Progenitor cell of endocrine pancreas (in vitro differentiated cells): ENCODE measurements around the gene MEGF6. TPM values are rescaled to one million over a fixed set of nuclear protein-coding genes. Genes with fewer than 3 reads are reported as not detected.

Experiments
- DNase-seq: peaks from one replicate; pipeline ENCODE4 v3.0.0; 2021; ENCODE audit warnings: low spot score; ENCODE audit not compliant: unreplicated experiment
- H3K27ac Mint-ChIP-seq: 2 replicates; pipeline ENCODE4 v1.8.0; 2021; ENCODE audit warnings: mild to moderate bottlenecking, moderate library complexity, mixed read lengths
- H3K27me3 Mint-ChIP-seq: 2 replicates; pipeline ENCODE4 v1.8.0; 2021; ENCODE audit warnings: mixed read lengths
- H3K36me3 Mint-ChIP-seq: 2 replicates; pipeline ENCODE4 v1.8.0; 2022; ENCODE audit warnings: mixed read lengths; ENCODE audit not compliant: insufficient read depth
- H3K4me1 Mint-ChIP-seq: 2 replicates; pipeline ENCODE4 v1.8.0; 2021; ENCODE audit warnings: low read depth, mixed read lengths
- H3K4me3 Mint-ChIP-seq: 2 replicates; pipeline ENCODE4 v1.8.0; 2021; ENCODE audit warnings: low read depth, mild to moderate bottlenecking, moderate library complexity, mixed read lengths
- H3K9me3 Mint-ChIP-seq: 2 replicates; pipeline ENCODE4 v1.8.0; 2021; ENCODE audit warnings: low read depth, mixed read lengths
- total RNA-seq: library from RNA; stranded (reverse); gene quantifications from 2 replicates; pipeline ENCODE4 v1.2.1, GENCODE V29; 2021
- TF ChIP-seq, protein P1 (sequence below): fragments of 200-600 bp; sonication (generic); IDR thresholded peaks from one replicate; pipeline ENCODE4 v1.5.0; 2021; ENCODE audit warnings: antibody characterized with exemption, mild to moderate bottlenecking; ENCODE audit not compliant: unreplicated experiment

Gene MEGF6
- total RNA-seq, 1 donor from 2014 or later, result 83.8 TPM

DNA sequence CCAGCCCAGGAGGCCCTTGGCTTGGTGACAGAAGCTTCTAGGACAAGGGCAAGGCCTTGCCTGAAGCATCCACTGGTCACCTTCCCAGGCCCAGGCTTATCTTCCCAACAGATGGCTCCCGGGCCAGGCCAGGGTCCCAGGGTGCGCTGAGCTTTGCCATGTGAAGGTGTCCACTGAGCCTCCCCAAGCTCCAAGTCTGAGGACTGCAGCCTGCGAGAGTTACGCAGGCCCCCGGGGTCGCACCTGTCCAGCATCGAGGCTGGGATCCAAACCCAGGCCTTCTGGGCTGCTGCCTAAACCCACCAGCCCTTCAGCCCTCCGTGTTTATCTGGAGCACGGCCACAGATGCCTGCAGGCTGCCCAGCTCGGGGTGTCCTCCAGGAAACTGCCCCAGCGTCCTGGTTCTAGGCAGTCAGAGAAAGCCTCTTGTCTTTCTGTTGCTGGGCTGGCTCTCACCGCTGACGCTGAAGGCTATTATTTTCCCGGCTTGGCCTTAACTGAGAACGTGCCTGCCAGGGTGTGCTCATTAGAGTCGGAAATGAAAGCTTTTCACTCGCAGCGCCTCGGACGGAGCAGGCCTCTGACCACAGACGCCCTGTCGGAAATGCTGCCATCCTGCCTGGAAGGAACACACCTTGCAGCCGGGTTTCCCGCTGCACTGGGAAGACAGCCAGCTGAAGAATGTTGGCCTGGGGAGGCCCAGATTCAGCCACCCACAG is 71.4 kb downstream of the MEGF6 start:
- Mint-ChIP-seq H3K27me3 (no peaks in the 10 kb centered on the region), H3K27ac (no peak overlapping the region), H3K4me3 (no peak overlapping the region), H3K4me1 (no peaks in the 10 kb centered on the region), H3K9me3 (no peaks in the 10 kb centered on the region), H3K36me3 (no peaks in the 10 kb centered on the region)
- DNase-seq, result no peak
- TF ChIP-seq, protein P1, sequence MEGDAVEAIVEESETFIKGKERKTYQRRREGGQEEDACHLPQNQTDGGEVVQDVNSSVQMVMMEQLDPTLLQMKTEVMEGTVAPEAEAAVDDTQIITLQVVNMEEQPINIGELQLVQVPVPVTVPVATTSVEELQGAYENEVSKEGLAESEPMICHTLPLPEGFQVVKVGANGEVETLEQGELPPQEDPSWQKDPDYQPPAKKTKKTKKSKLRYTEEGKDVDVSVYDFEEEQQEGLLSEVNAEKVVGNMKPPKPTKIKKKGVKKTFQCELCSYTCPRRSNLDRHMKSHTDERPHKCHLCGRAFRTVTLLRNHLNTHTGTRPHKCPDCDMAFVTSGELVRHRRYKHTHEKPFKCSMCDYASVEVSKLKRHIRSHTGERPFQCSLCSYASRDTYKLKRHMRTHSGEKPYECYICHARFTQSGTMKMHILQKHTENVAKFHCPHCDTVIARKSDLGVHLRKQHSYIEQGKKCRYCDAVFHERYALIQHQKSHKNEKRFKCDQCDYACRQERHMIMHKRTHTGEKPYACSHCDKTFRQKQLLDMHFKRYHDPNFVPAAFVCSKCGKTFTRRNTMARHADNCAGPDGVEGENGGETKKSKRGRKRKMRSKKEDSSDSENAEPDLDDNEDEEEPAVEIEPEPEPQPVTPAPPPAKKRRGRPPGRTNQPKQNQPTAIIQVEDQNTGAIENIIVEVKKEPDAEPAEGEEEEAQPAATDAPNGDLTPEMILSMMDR, result no peak

DNA sequence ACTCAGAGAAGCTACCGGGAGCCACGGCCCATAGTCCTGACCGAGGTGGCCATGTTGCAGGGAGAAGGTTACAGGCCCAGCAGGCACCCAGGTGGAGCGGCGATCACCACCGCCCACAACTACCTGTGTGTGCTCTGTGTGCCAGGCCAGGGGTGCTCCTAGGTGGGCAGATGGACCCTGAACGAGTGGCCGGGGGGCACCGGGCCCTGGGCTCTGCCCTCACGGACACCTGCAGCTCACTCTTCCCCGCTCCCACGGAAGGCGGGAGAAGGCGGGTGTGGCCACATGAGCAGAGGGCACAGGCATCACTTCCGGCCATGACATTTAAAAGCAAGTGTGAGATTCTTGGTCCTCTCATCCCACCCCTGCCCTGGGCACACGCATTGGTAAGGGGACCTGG is 73.9 kb downstream of the MEGF6 start:
- Mint-ChIP-seq H3K27me3 (no peaks in the 10 kb centered on the region), H3K27ac (no peak overlapping the region), H3K9me3 (no peaks in the 10 kb centered on the region), H3K4me3 (no peak overlapping the region), H3K36me3 (no peaks in the 10 kb centered on the region), H3K4me1 (no peaks in the 10 kb centered on the region)
- TF ChIP-seq, protein P1, result no peak
- DNase-seq, result no peak

DNA sequence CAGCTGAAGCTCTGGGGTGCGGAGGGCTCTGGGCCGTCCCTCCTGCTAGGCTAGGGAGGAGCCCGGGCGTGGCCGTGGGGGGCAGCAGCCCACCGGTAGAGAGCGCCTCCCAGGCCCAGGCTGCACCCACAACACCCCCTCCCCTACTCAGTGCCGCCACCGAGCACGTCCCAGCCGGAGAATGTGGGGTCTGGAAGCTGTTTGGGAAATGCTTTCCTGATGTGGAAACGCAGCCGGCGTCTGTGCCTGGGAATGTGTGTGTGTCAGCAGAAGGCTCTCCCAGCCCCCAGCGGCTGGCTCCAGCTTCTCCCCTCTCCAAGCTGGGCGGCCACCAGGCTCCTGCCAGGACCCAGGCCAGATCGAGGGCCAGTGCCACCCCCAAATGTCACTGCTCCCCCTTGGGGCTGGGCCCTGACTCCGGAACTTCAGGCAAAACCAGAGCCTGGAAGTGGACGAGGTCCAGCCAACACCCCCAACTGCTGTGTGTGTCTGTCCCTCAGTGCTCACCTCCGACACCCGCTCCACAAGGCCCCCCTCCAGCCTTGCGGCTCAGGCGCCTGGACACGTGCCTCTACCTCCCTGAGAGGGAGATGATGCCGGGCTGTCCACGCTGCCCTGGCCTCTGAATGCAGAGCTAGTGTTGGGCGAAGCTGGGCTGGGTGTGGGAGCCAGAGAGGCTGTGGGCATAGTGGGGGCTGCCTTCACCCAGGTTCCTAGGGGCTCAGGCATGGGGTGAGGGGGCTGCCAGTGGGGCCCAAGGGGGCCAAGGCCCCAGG is 74.7 kb downstream of the MEGF6 start:
- H3K4me3 Mint-ChIP-seq, result no peak overlapping the region
- no peak overlapping the region for H3K27ac Mint-ChIP-seq
- H3K36me3 Mint-ChIP-seq, result no peaks in the 10 kb centered on the region
- no peaks in the 10 kb centered on the region for H3K9me3 Mint-ChIP-seq
- peaks cover under 1% of the 10 kb centered on the region for H3K27me3 Mint-ChIP-seq
- H3K4me1 Mint-ChIP-seq, result no peaks in the 10 kb centered on the region
- TF ChIP-seq, protein P1, result no peak
- no peak for DNase-seq

DNA sequence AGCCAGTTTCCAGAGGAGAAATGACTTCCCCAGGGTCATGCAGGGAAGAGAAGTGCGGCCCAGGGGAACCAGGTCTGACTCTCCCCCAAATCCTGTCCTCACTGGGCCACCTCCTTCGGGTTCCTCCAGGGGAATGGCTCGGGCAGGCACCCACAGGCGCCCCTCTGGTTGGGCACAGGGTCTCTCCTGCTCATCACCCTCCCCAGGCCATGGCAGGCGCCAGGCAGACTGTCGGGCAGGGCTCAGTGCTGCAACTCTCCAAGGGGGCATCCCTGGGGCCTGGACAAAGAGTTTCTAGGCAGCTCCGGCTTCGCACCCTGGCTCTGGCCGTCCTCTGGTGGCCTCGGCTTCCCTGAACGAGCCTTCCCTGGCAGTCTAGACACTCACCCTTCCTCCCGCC is 75.6 kb downstream of the MEGF6 start:
- Mint-ChIP-seq H3K27me3 (peaks cover 3% of the 10 kb centered on the region), H3K4me3 (no peak overlapping the region), H3K27ac (no peak overlapping the region), H3K4me1 (peaks cover 2% of the 10 kb centered on the region), H3K36me3 (no peaks in the 10 kb centered on the region), H3K9me3 (no peaks in the 10 kb centered on the region)
- TF ChIP-seq, protein P1, result no peak
- no peak for DNase-seq

DNA sequence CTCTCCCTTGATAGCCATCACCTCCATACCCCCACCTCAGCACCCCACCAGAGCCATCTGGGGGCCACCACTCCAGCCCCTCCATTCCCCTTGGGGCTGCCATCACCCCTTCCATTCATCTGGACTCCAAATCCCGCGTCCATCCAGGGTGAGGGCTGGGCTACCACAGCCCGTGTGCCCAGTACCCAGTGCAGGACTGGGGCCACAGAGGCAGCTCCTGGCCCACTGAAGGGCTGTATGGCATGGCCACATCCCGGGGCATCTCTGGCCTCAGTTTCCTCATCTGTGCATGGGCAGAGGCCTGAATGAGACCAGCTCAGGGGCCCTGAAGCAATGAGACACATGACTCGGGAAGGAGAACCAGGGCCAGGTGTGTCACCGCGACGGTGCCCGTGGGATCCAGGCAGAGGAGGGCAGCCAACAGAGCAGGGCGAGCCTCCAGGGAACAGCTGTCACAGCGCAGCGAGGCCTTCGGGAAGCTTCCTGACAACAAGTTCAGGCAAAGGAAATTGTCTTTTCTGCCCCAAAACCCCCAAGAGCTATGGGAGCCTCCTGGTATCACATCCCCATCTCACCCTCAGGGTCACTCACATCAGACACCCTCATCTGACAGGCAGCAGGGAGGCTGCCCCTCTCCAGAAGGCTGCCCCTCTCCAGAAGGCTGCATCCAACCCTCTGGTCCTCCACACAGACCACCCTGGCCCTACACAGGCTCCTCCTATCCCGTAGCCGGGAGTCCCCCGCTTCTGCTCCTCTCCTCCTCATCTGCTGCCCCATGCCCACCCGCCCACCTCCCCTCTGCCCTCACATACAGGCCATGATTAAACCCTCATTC is 76.3 kb downstream of the MEGF6 start:
- Mint-ChIP-seq H3K27me3 (peaks cover 3% of the 10 kb centered on the region), H3K4me1 (peaks cover 6% of the 10 kb centered on the region), H3K27ac (no peak overlapping the region), H3K9me3 (no peaks in the 10 kb centered on the region), H3K4me3 (no peak overlapping the region), H3K36me3 (no peaks in the 10 kb centered on the region)
- DNase-seq, result no peak
- TF ChIP-seq, protein P1, result no peak
